Umbilical cord (tissue), 2 donors: ENCODE data around the gene LDLRAD3. TPM values are rescaled to one million over a fixed set of nuclear protein-coding genes. Genes with fewer than 3 reads are reported as not detected.

Experiments used
- DNase-seq: peaks from one replicate; pipeline ENCODE4 v3.0.0-alpha.2; 2015; ENCODE audit warnings: low spot score
- total RNA-seq: library from RNA; depleted of rRNA; stranded (reverse); fragments of >200 nt; gene quantifications from one replicate; pipeline ENCODE4 v1.2.3, GENCODE V29; 2014; ENCODE audit warnings: low replicate concordance; ENCODE audit not compliant: insufficient read depth

LDLRAD3 gene
- total RNA-seq, 1 donor from 2014 or later, result 28.9 TPM

- peak; percentile 80 for DNase-seq
Observed at GRCh38 chr11:36073411-36074203, 129.7 kb downstream of the LDLRAD3 start.

GRCh38 chr11:36074941-36075431 is 131.1 kb downstream of the LDLRAD3 start:
- peak; percentile 61 for DNase-seq

GRCh38 chr11:36077368-36077767 is 133.5 kb downstream of the LDLRAD3 start:
- no peak for DNase-seq

GRCh38 chr11:36077886-36078685 is 134.2 kb downstream of the LDLRAD3 start:
- DNase-seq, result no peak

- no peak for DNase-seq
Observed at GRCh38 chr11:36078686-36079055, 134.8 kb downstream of the LDLRAD3 start.

- no peak for DNase-seq
Observed at GRCh38 chr11:36079878-36080675, 136.2 kb downstream of the LDLRAD3 start.

- DNase-seq, result no peak
Observed at GRCh38 chr11:36081274-36081945, 137.5 kb downstream of the LDLRAD3 start.

- no peak for DNase-seq
Observed at GRCh38 chr11:36086366-36086765, 142.5 kb downstream of the LDLRAD3 start.

- peak; percentile 67 for DNase-seq
Observed at GRCh38 chr11:36088266-36088972, 144.6 kb downstream of the LDLRAD3 start.

- DNase-seq, result no peak
Observed at GRCh38 chr11:36089920-36090319, 146.1 kb downstream of the LDLRAD3 start.

GRCh38 chr11:36090356-36091109 is 146.7 kb downstream of the LDLRAD3 start:
- DNase-seq, result no peak

- peak; percentile 25 for DNase-seq
Observed at GRCh38 chr11:36091256-36091811, 147.5 kb downstream of the LDLRAD3 start.

- peak; percentile 65 for DNase-seq
Observed at GRCh38 chr11:36092314-36093030, 148.6 kb downstream of the LDLRAD3 start.

- DNase-seq, result no peak
Observed at GRCh38 chr11:36093548-36093947, 149.7 kb downstream of the LDLRAD3 start.

- DNase-seq, result no peak
Observed at GRCh38 chr11:36094164-36094563, 150.3 kb downstream of the LDLRAD3 start.

GRCh38 chr11:36095716-36096115 is 151.9 kb downstream of the LDLRAD3 start:
- DNase-seq, result no peak

- no peak for DNase-seq
Observed at GRCh38 chr11:36097219-36097650, 153.4 kb downstream of the LDLRAD3 start.

- DNase-seq, result peak; percentile 72
Observed at GRCh38 chr11:36098087-36098486, 154.2 kb downstream of the LDLRAD3 start.
